HepG2 (cell line): ENCODE data around the gene C2orf42. TPM values are rescaled to one million over a fixed set of nuclear protein-coding genes. Genes with fewer than 3 reads are reported as not detected.

ENCODE experiments used
- ATF4 ChIP-seq, 2 experiments: fragments of 450-650 bp in 1 of 2; sonication (generic) in 1 of 2; formaldehyde crosslinking; IDR thresholded peaks; 2 replicates each; pipeline versions ENCODE4 v1.5.0 to v1.8.0; 2020 to 2022; ENCODE audit warnings: mild to moderate bottlenecking in 1 of 2, missing genetic modification reagents in 1 of 2
- ATM ChIP-seq: fragments of 450-650 bp; IDR thresholded peaks from 2 replicates; pipeline ENCODE4 v1.7.1; 2017; ENCODE audit warnings: mild to moderate bottlenecking, borderline replicate concordance
- CHD4 ChIP-seq: fragments of 200-600 bp; sonication (generic); IDR thresholded peaks from 2 replicates; pipeline ENCODE4 v1.7.0; 2017; ENCODE audit warnings: mild to moderate bottlenecking, low read length, borderline replicate concordance
- EED ChIP-seq: sonication (generic); formaldehyde crosslinking; IDR thresholded peaks from 2 replicates; pipeline ENCODE4 v1.5.0; 2020; ENCODE audit warnings: mild to moderate bottlenecking, missing genetic modification reagents
- GPN1 ChIP-seq: sonication (generic); formaldehyde crosslinking; IDR thresholded peaks from 2 replicates; pipeline ENCODE4 v1.5.1; 2020; ENCODE audit warnings: missing genetic modification reagents, borderline replicate concordance
- HDAC1 ChIP-seq: sonication (generic); formaldehyde crosslinking; IDR thresholded peaks from 2 replicates; pipeline ENCODE4 v1.5.1; 2020; ENCODE audit warnings: mild to moderate bottlenecking, missing genetic modification reagents
- HHEX ChIP-seq: IDR thresholded peaks from 2 replicates; pipeline ENCODE4 v1.6.1; 2016; ENCODE audit warnings: control low read depth
- IKZF4 ChIP-seq: sonication (generic); formaldehyde crosslinking; IDR thresholded peaks from 2 replicates; pipeline ENCODE4 v1.5.1; 2020; ENCODE audit warnings: borderline replicate concordance, mild to moderate bottlenecking, low read depth, missing genetic modification reagents; ENCODE audit errors: not compliant biosample characterization
- ISX ChIP-seq: sonication (generic); formaldehyde crosslinking; conservative IDR thresholded peaks from 2 replicates; pipeline ENCODE4 v1.5.0; 2020; ENCODE audit warnings: missing genetic modification reagents
- KLF15 ChIP-seq: sonication (generic); formaldehyde crosslinking; IDR thresholded peaks from 2 replicates; pipeline ENCODE4 v1.8.1; 2023; ENCODE audit warnings: borderline replicate concordance, mild to moderate bottlenecking, inconsistent platforms, missing genetic modification reagents, mixed read lengths
- MTA1 ChIP-seq: sonication (generic); formaldehyde crosslinking; IDR thresholded peaks from 2 replicates; pipeline ENCODE4 v1.4.0; 2020; ENCODE audit warnings: missing genetic modification reagents, mild to moderate bottlenecking, borderline replicate concordance
- NBN ChIP-seq: fragments of 450-650 bp; conservative IDR thresholded peaks from 2 replicates; pipeline ENCODE4 v1.6.1; 2017
- PRPF4 ChIP-seq: fragments of 200-400 bp; formaldehyde crosslinking; IDR thresholded peaks from 2 replicates; pipeline ENCODE4 v1.6.1; 2016; ENCODE audit warnings: low read length, low read depth; ENCODE audit not compliant: poor library complexity, severe bottlenecking
- RAD21 ChIP-seq: fragments of 450-650 bp; formaldehyde crosslinking; IDR thresholded peaks from 2 replicates; pipeline ENCODE4 v1.5.0; 2020; ENCODE audit warnings: mild to moderate bottlenecking
- RARG ChIP-seq: sonication (generic); formaldehyde crosslinking; IDR thresholded peaks from 2 replicates; pipeline ENCODE4 v1.4.0; 2020; ENCODE audit warnings: low read depth, mild to moderate bottlenecking, missing genetic modification reagents
- SMAD3 ChIP-seq: sonication (generic); formaldehyde crosslinking; IDR thresholded peaks from 2 replicates; pipeline ENCODE4 v1.4.0; 2020; ENCODE audit warnings: missing genetic modification reagents
- SNAI1 ChIP-seq: sonication (generic); formaldehyde crosslinking; IDR thresholded peaks from 2 replicates; pipeline ENCODE4 v1.5.0; 2020; ENCODE audit warnings: mild to moderate bottlenecking, missing genetic modification reagents, borderline replicate concordance
- SRF ChIP-seq: IDR thresholded peaks from 2 replicates; pipeline ENCODE4 v1.6.1; 2011; ENCODE audit warnings: mild to moderate bottlenecking, low read depth, low read length, moderate library complexity
- SRSF1 ChIP-seq: fragments of 200-400 bp; formaldehyde crosslinking; optimal IDR thresholded peaks from 2 replicates; pipeline ENCODE3; 2017; ENCODE audit warnings: mild to moderate bottlenecking, low read depth, low read length, moderate library complexity
- WIZ ChIP-seq: sonication (generic); formaldehyde crosslinking; IDR thresholded peaks from 2 replicates; pipeline ENCODE4 v1.5.1; 2020; ENCODE audit warnings: mild to moderate bottlenecking, missing genetic modification reagents
- YY1 ChIP-seq: IDR thresholded peaks from 2 replicates; pipeline ENCODE4 v1.6.1; 2011; ENCODE audit warnings: low read length, low read depth, moderate library complexity, mild to moderate bottlenecking; ENCODE audit not compliant: insufficient read depth, insufficient replicate concordance
- ZFP62 ChIP-seq: sonication (generic); formaldehyde crosslinking; IDR thresholded peaks from 2 replicates; pipeline ENCODE4 v1.4.0; 2020; ENCODE audit warnings: missing genetic modification reagents
- ZIK1 ChIP-seq: sonication (generic); formaldehyde crosslinking; IDR thresholded peaks from 2 replicates; pipeline ENCODE4 v1.5.0; 2020; ENCODE audit warnings: mild to moderate bottlenecking, low read depth, missing genetic modification reagents, borderline replicate concordance
- ZNF3 ChIP-seq: IDR thresholded peaks from 2 replicates; pipeline ENCODE4 v1.7.0; 2017; ENCODE audit warnings: inconsistent platforms
- ZNF34 ChIP-seq: sonication (generic); formaldehyde crosslinking; IDR thresholded peaks from 2 replicates; pipeline ENCODE4 v1.4.0; 2020; ENCODE audit warnings: mild to moderate bottlenecking, missing genetic modification reagents, borderline replicate concordance
- ZNF503 ChIP-seq: sonication (generic); formaldehyde crosslinking; IDR thresholded peaks from 2 replicates; pipeline ENCODE4 v1.4.0; 2020; ENCODE audit warnings: missing genetic modification reagents
- ZNF510 ChIP-seq: sonication (generic); formaldehyde crosslinking; IDR thresholded peaks from 2 replicates; pipeline ENCODE4 v1.4.0; 2020; ENCODE audit warnings: low read depth, mild to moderate bottlenecking, missing genetic modification reagents
- ZNF740 ChIP-seq: sonication (generic); formaldehyde crosslinking; IDR thresholded peaks from 2 replicates; pipeline ENCODE4 v1.4.0; 2020; ENCODE audit warnings: missing genetic modification reagents
- ZNF75D ChIP-seq: sonication (generic); formaldehyde crosslinking; IDR thresholded peaks from 2 replicates; pipeline ENCODE4 v1.8.1; 2023; ENCODE audit warnings: missing genetic modification reagents, mild to moderate bottlenecking, borderline replicate concordance
- polyA plus RNA-seq, 8 experiments: library from polyadenylated mRNA; depleted of rRNA in 3 of 8; stranded (reverse) in 7 of 8; unstranded in 1 of 8; fragments of >200 nt; fragmentation: Illumina TruSeq in 4 of 8; extraction: Trizol in 4 of 8; gene quantifications; 2 replicates each; pipeline versions ENCODE4 v1.2.1 to v1.2.3, GENCODE V29; 2011 to 2016; ENCODE audit warnings: low read depth in 4 of 8, missing spikeins in 1 of 8, mixed read lengths in 1 of 8; ENCODE audit not compliant: insufficient read depth in 1 of 8
- total RNA-seq, 5 experiments: library from RNA; depleted of rRNA; stranded (reverse); fragments of >200 nt; fragmentation: Illumina TruSeq; extraction: Trizol; gene quantifications; 2 replicates each; pipeline ENCODE4 v1.2.3, GENCODE V29; 2016; ENCODE audit warnings: low read depth in 1 of 5

Gene C2orf42
- total and polyA plus RNA-seq, 2 of the 13 experiments (the other 11 are each of a cell fraction or from before 2014, with no cell fraction given), result 9.3 to 9.9 TPM

GRCh38 chr2:70142590-70143313 is 48.1 kb downstream of the C2orf42 start (continued):
- TF ChIP-seq YY1 (peak; percentile 87), ATM (no peak), RARG (CRISPR knock-in tag) (0 out of 2 replicates have a peak, but pooled peaks have one; percentile 19), ZNF75D (CRISPR knock-in tag) (no peak), SRF (peak; percentile 72), ATF4 (CRISPR knock-in tag; IDR thresholded peaks at IDR 0.05) (peak in 1 of 2 experiments; percentile 96; a peak in 2 of 4 replicates), ZFP62 (no peak), KLF15 (CRISPR knock-in tag) (peak; percentile 79; the same call in 1 of the 2 replicates), CHD4 (peak; percentile 62; the same call in 1 of the 2 replicates), SRSF1 (no peak), WIZ (CRISPR knock-in tag) (peak; percentile 7; the same call in 1 of the 2 replicates), NBN (no peak), ZNF740 (CRISPR knock-in tag) (peak; percentile 59; the same call in 1 of the 2 replicates), SNAI1 (peak; percentile 74; the same call in 1 of the 2 replicates), RAD21 (CRISPR knock-in tag) (peak; percentile 100), ZNF34 (peak; percentile 50; the same call in 1 of the 2 replicates), SMAD3 (CRISPR knock-in tag) (peak; percentile 96), ZIK1 (CRISPR knock-in tag) (peak; percentile 82), ZNF510 (peak; percentile 98; the same call in 1 of the 2 replicates), EED (CRISPR knock-in tag) (0 out of 2 replicates have a peak, but pooled peaks have one; percentile 17), MTA1 (CRISPR knock-in tag) (peak; percentile 63; the same call in 1 of the 2 replicates), ISX (CRISPR knock-in tag) (no peak), PRPF4 (peak; percentile 98), GPN1 (CRISPR knock-in tag) (no peak), ZNF3 (CRISPR knock-in tag) (no peak), IKZF4 (CRISPR knock-in tag) (no peak), HDAC1 (CRISPR knock-in tag) (peak; percentile 98), ZNF503 (CRISPR knock-in tag) (peak; percentile 91), HHEX (CRISPR knock-in tag) (peak; percentile 64)
